Calu3 (cell line): ENCODE data around the gene CPED1. TPM values are rescaled to one million over a fixed set of nuclear protein-coding genes. Genes with fewer than 3 reads are reported as not detected.

ENCODE experiments used
- BruUV-seq: library from RNA; stranded (reverse); fragments of 400-500 nt; replicated peaks from 2 replicates; lab custom pipeline; 2021; lab: Mats Ljungman, UMichigan
- CTCF ChIA-PET: fragments of 300-600 bp; sonication (Branson Sonifier 250); formaldehyde crosslinking; loops from one replicate; lab custom pipeline; 2022; ENCODE audit warnings: antibody characterized with exemption; lab: Charles Lee
- DNase-seq: peaks from one replicate; pipeline ENCODE4 v3.0.0; 2022
- H3K27ac Mint-ChIP-seq: one replicate; pipeline ENCODE4 v1.8.0; 2022; ENCODE audit warnings: mixed read lengths; ENCODE audit not compliant: unreplicated experiment
- H3K27me3 Mint-ChIP-seq: one replicate; pipeline ENCODE4 v1.8.0; 2022; ENCODE audit warnings: mixed read lengths; ENCODE audit not compliant: unreplicated experiment
- H3K36me3 Mint-ChIP-seq: one replicate; pipeline ENCODE4 v1.8.0; 2022; ENCODE audit warnings: mild to moderate bottlenecking, moderate library complexity, mixed read lengths; ENCODE audit not compliant: insufficient read depth, unreplicated experiment
- H3K4me1 Mint-ChIP-seq: one replicate; pipeline ENCODE4 v1.8.0; 2022; ENCODE audit warnings: mild to moderate bottlenecking, low read depth, mixed read lengths; ENCODE audit not compliant: unreplicated experiment
- H3K4me3 Mint-ChIP-seq: one replicate; pipeline ENCODE4 v1.8.0; 2022; ENCODE audit warnings: mild to moderate bottlenecking, low read depth, moderate library complexity, mixed read lengths; ENCODE audit not compliant: unreplicated experiment
- H3K9me3 Mint-ChIP-seq: one replicate; pipeline ENCODE4 v1.8.0; 2022; ENCODE audit warnings: low read depth, mixed read lengths; ENCODE audit not compliant: unreplicated experiment
- intact Hi-C: fragments of 100-400 bp; cut with micrococcal nuclease; formaldehyde crosslinking; loops from one replicate; pipeline ENCODE4 v1.10.0; 2022; ENCODE audit not compliant: unreplicated experiment
- total RNA-seq: library from RNA; stranded (reverse); gene quantifications from 2 replicates; pipeline ENCODE4 v1.2.3, GENCODE V29; 2022
- TF ChIP-seq, protein P1 (sequence below): fragments of 200-600 bp; IDR thresholded peaks from one replicate; pipeline ENCODE4 v1.8.0; 2022; ENCODE audit warnings: antibody characterized with exemption; ENCODE audit not compliant: unreplicated experiment

CPED1 gene
- total RNA-seq, 1 experiment from 2014 or later: 0.24 TPM

GRCh38 chr7:120991581-120991980 is 3.1 kb downstream of the CPED1 start:
- Mint-ChIP-seq H3K4me1 (peaks cover 37% of the 10 kb centered on the region), H3K27ac (no peak overlapping the region), H3K9me3 (no peaks in the 10 kb centered on the region), H3K4me3 (no peak overlapping the region), H3K36me3 (peaks cover 6% of the 10 kb centered on the region), H3K27me3 (no peaks in the 10 kb centered on the region)
- CTCF ChIA-PET: no interaction called here
- TF ChIP-seq, protein P1, sequence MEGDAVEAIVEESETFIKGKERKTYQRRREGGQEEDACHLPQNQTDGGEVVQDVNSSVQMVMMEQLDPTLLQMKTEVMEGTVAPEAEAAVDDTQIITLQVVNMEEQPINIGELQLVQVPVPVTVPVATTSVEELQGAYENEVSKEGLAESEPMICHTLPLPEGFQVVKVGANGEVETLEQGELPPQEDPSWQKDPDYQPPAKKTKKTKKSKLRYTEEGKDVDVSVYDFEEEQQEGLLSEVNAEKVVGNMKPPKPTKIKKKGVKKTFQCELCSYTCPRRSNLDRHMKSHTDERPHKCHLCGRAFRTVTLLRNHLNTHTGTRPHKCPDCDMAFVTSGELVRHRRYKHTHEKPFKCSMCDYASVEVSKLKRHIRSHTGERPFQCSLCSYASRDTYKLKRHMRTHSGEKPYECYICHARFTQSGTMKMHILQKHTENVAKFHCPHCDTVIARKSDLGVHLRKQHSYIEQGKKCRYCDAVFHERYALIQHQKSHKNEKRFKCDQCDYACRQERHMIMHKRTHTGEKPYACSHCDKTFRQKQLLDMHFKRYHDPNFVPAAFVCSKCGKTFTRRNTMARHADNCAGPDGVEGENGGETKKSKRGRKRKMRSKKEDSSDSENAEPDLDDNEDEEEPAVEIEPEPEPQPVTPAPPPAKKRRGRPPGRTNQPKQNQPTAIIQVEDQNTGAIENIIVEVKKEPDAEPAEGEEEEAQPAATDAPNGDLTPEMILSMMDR: no peak
- BruUV-seq: no TSS peak
- intact Hi-C loops: no loop called here
- DNase-seq: no peak

DNA sequence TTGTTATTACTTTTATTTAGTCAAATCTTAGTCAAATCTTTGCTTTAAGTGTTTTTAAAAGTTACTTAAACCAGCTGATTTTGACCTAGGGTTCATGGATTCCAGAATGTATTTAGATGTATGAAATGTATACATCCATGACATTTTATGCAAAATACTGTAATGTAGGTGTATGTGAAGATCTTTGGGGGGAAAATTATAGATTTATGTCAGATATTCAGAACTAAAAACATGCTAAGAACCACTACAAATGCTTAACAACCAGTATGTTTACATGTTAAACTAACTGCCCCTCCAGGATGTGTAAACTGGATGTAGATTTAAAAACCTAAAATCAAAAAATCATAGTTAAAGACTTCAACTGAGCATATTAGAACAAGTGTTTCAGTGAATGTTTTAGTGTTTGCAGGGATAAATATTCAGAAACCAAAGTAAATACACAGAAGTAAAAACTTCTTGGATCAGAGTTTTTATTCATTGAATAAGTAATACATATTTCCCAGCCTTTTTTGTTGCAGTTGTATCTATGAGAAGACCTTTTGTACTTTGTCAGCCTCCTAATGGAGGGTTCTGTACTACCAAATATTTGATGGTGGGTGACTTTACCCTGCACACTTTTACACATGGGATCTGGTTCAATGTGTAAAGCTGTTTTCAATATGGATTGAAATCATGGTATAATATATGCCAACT is 3.9 kb downstream of the CPED1 start:
- Mint-ChIP-seq H3K4me3 (no peak overlapping the region), H3K9me3 (no peaks in the 10 kb centered on the region), H3K27ac (no peak overlapping the region), H3K4me1 (peaks cover 41% of the 10 kb centered on the region), H3K36me3 (peaks cover 6% of the 10 kb centered on the region), H3K27me3 (no peaks in the 10 kb centered on the region)
- no peak for DNase-seq
- intact Hi-C loops: no loop called here
- CTCF ChIA-PET: no interaction called here
- TF ChIP-seq, protein P1: no peak
- BruUV-seq: no TSS peak

DNA sequence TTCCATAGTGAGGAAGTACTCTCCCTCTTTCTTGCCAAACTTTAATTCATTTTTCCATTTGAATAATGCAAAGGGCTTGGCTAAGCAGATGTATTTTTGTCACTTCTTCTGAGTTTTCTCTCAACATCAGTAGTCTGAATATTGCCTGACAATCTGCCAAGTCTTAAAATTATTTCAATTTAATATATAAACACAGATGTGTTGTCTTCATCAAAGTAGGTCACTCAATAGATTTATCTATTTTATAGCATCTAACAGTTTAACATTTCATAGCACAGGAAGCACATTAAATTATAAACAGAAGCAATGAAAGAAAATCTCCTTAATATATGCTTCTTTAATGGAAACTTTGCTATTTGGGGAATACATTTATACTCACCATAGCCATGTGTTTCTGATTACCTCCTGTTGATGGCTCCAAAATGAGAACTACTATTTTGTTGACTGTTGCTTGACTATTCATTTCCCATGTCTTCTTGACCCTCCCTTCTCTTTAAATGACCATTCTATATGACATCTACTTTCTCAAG is 4.5 kb downstream of the CPED1 start:
- no peak overlapping the region for H3K27ac Mint-ChIP-seq
- BruUV-seq: no TSS peak
- H3K9me3 Mint-ChIP-seq: no peaks in the 10 kb centered on the region
- no peaks in the 10 kb centered on the region for H3K27me3 Mint-ChIP-seq
- intact Hi-C loops: no loop called here
- no peak overlapping the region for H3K4me3 Mint-ChIP-seq
- no peak for DNase-seq
- CTCF ChIA-PET: no interaction called here
- H3K4me1 Mint-ChIP-seq: peaks cover 35% of the 10 kb centered on the region
- TF ChIP-seq, protein P1: no peak
- H3K36me3 Mint-ChIP-seq: peaks cover 6% of the 10 kb centered on the region

- Mint-ChIP-seq H3K4me3 (no peak overlapping the region), H3K36me3 (peaks cover 1% of the 10 kb centered on the region), H3K27me3 (no peaks in the 10 kb centered on the region), H3K4me1 (peaks cover 29% of the 10 kb centered on the region), H3K27ac (no peak overlapping the region), H3K9me3 (no peaks in the 10 kb centered on the region)
- TF ChIP-seq, protein P1: no peak
- BruUV-seq: no TSS peak
- CTCF ChIA-PET: no interaction called here
- no peak for DNase-seq
- intact Hi-C loops: no loop called here
Observed at GRCh38 chr7:120993553-120994191, 5.2 kb downstream of the CPED1 start.
